Chondrocyte (in vitro differentiated cells): ENCODE measurements around the gene ANKMY1. TPM values are rescaled to one million over a fixed set of nuclear protein-coding genes. Genes with fewer than 3 reads are reported as not detected.

Experiments
- DNase-seq: peaks from one replicate; pipeline ENCODE4 v3.0.0; 2021; ENCODE audit warnings: mixed read lengths, low spot score
- H3K27ac Mint-ChIP-seq: one replicate; pipeline ENCODE4 v1.8.0; 2021; ENCODE audit warnings: mild to moderate bottlenecking, moderate library complexity, mixed read lengths; ENCODE audit not compliant: unreplicated experiment
- H3K27me3 Mint-ChIP-seq: 2 replicates; pipeline ENCODE4 v1.8.0; 2021; ENCODE audit warnings: low read depth, mixed read lengths
- H3K36me3 Mint-ChIP-seq: 2 replicates; pipeline ENCODE4 v1.8.0; 2021; ENCODE audit warnings: low read depth, mixed read lengths
- H3K4me1 Mint-ChIP-seq: 2 replicates; pipeline ENCODE4 v1.8.0; 2021; ENCODE audit warnings: low read depth, mild to moderate bottlenecking, mixed read lengths
- H3K4me3 Mint-ChIP-seq: one replicate; pipeline ENCODE4 v1.8.0; 2021; ENCODE audit warnings: mild to moderate bottlenecking, moderate library complexity, mixed read lengths; ENCODE audit not compliant: unreplicated experiment
- H3K9me3 Mint-ChIP-seq: 2 replicates; pipeline ENCODE4 v1.8.0; 2021; ENCODE audit warnings: low read depth, mixed read lengths
- total RNA-seq: library from RNA; stranded (reverse); gene quantifications from 3 replicates; pipeline ENCODE4 v1.2.1, GENCODE V29; 2021
- TF ChIP-seq, protein P1 (sequence below): fragments of 200-600 bp; sonication (generic); IDR thresholded peaks from 2 replicates; pipeline ENCODE4 v1.5.0; 2021; ENCODE audit warnings: antibody characterized with exemption, mild to moderate bottlenecking, moderate library complexity

The ANKMY1 gene
- total RNA-seq, 1 donor from 2014 or later: 10.8 TPM

DNA sequence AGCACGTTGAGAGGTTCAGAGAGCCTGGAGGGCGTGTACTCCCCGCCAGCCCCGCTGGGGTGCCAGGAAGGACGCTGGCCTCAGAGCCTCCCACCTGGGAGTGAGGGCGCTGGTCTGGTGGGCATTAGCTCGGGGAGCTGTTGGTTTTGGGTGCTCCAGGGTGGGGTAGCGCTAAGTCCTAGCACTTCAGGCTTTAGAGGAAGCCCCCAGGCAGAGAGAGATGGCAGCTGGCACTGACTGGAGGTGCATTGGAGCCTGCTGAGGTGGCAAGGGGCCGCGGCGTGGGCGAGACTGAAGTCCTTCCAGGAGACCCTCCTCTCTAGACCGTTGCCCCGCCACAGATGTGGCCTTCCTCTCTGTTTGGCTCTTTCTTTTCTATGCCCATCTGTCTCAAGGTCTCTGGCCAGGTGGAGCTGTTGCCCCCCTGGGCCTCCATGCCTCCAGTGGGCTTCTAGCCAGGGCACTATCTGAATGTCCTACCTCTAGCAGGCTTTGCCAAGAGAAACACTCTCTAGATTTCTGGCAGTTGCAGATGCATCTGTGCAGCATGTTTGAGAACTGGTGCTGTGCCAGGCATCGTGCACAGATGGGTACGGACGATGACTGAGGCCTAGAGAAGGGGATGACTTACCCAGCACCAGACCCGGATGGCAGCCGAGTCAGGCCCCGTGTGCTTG, 35.4 kb upstream of the ANKMY1 start:
- Mint-ChIP-seq H3K9me3 (no peaks in the 10 kb centered on the region), H3K27me3 (no peaks in the 10 kb centered on the region), H3K27ac (no peak overlapping the region), H3K4me1 (peaks cover 11% of the 10 kb centered on the region), H3K36me3 (peaks cover 2% of the 10 kb centered on the region), H3K4me3 (no peak overlapping the region)
- peak; percentile 60 for DNase-seq
- TF ChIP-seq, protein P1, sequence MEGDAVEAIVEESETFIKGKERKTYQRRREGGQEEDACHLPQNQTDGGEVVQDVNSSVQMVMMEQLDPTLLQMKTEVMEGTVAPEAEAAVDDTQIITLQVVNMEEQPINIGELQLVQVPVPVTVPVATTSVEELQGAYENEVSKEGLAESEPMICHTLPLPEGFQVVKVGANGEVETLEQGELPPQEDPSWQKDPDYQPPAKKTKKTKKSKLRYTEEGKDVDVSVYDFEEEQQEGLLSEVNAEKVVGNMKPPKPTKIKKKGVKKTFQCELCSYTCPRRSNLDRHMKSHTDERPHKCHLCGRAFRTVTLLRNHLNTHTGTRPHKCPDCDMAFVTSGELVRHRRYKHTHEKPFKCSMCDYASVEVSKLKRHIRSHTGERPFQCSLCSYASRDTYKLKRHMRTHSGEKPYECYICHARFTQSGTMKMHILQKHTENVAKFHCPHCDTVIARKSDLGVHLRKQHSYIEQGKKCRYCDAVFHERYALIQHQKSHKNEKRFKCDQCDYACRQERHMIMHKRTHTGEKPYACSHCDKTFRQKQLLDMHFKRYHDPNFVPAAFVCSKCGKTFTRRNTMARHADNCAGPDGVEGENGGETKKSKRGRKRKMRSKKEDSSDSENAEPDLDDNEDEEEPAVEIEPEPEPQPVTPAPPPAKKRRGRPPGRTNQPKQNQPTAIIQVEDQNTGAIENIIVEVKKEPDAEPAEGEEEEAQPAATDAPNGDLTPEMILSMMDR: no peak

DNA sequence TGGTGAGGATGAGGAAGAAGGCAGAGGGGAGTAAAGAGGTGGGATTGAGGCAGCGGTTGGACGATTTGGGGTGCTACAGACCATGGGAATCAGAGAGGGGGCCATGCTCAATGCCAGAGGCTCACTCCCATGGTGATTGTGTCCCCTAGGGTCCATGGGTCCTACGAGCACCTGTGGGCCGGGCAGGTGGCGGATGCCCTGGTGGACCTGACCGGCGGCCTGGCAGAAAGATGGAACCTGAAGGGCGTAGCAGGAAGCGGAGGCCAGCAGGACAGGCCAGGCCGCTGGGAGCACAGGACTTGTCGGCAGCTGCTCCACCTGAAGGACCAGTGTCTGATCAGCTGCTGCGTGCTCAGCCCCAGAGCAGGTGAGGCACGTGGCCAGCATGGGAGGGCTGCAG, 34.0 kb upstream of the ANKMY1 start:
- no peak overlapping the region for H3K4me3 Mint-ChIP-seq
- TF ChIP-seq, protein P1: no peak
- H3K36me3 Mint-ChIP-seq: peaks cover 2% of the 10 kb centered on the region
- no peak overlapping the region for H3K27ac Mint-ChIP-seq
- peaks cover 21% of the 10 kb centered on the region for H3K4me1 Mint-ChIP-seq
- no peaks in the 10 kb centered on the region for H3K9me3 Mint-ChIP-seq
- DNase-seq: peak; percentile 83
- no peaks in the 10 kb centered on the region for H3K27me3 Mint-ChIP-seq

DNA sequence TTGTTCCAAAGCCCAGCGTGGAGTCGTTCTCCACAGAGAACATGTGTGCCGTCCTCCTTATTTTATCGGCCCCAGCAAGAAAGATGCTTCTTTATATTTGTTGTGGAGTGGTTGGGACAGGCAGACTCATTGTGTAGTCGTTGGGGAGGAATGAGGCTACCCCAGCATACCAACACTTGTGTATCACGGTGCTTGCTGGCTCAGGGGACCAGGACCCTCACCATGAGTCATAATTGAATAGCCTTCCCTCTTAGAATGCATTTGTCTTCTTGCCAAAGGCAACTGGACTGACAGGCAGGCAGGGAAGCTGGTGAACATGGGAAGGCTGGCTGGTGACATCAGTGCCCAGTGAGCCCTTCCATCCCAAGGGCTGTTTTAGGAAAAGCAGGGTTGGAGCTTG, 33.4 kb upstream of the ANKMY1 start:
- DNase-seq: peak; percentile 44
- H3K36me3 Mint-ChIP-seq: peaks cover 2% of the 10 kb centered on the region
- H3K4me1 Mint-ChIP-seq: peaks cover 21% of the 10 kb centered on the region
- no peak overlapping the region for H3K27ac Mint-ChIP-seq
- H3K4me3 Mint-ChIP-seq: no peak overlapping the region
- TF ChIP-seq, protein P1: no peak
- no peaks in the 10 kb centered on the region for H3K27me3 Mint-ChIP-seq
- H3K9me3 Mint-ChIP-seq: no peaks in the 10 kb centered on the region

DNA sequence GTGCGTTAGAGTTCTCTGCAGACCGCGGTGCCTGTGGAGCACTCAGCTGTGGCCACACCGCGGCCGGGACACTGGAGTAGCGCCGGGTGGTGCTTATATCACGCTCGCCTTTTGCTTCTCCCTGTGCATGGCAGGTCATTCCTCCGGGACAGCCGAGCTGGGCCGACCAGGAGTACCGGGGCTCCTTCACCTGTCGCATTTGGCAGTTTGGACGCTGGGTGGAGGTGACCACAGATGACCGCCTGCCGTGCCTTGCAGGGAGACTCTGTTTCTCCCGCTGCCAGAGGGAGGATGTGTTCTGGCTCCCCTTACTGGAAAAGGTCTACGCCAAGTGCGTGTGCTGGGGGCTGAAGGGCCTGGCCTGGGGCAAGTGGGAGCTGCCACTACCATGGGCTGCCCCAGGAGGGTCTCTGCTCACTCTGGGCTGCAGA, 32.9 kb upstream of the ANKMY1 start:
- Mint-ChIP-seq H3K9me3 (no peaks in the 10 kb centered on the region), H3K27me3 (no peaks in the 10 kb centered on the region), H3K4me1 (peaks cover 26% of the 10 kb centered on the region), H3K36me3 (peaks cover 2% of the 10 kb centered on the region), H3K27ac (no peak overlapping the region), H3K4me3 (no peak overlapping the region)
- DNase-seq: peak; percentile 83
- TF ChIP-seq, protein P1: no peak

DNA sequence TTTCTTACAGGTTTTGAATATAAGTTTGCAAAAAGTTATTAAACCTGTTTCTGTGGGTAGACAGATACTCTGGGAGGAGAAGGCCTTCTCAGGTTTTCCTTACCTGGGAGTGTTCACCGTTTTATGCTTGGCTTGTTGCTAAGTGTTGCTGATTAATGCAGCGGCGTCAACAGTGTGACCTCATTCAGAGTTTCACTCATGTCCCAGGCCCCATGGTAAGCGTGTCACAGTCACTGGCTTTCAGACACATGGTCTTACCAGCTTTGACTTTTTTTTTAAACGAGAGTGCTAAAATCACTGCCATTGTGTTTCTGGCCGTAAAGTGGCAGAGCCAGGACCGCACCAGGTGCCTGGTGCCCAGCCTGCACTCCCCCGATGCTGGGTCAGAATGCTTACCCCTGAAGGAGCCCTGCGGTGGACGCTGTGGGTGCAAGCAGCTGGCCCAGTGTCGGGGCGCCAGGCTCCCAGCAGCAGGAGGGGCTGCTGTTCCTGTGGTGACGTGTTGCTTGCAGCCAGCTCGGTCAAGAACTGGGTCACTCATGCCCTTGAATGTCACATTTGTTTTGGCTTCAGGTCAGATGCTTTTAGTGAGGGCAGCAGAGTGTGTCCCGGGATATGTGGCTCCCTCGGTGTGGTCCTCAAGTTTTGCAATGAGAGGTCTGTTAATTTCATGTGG, 32.2 kb upstream of the ANKMY1 start:
- Mint-ChIP-seq H3K4me3 (no peak overlapping the region), H3K4me1 (peaks cover 31% of the 10 kb centered on the region), H3K36me3 (peaks cover 2% of the 10 kb centered on the region), H3K9me3 (no peaks in the 10 kb centered on the region), H3K27me3 (no peaks in the 10 kb centered on the region), H3K27ac (no peak overlapping the region)
- peak; percentile 43 for DNase-seq
- TF ChIP-seq, protein P1: no peak
